ENCODE data around the gene CCDC183. TPM values are rescaled to one million over a fixed set of nuclear protein-coding genes. Genes with fewer than 3 reads are reported as not detected.
"Not testable (repeated sequence)": the region's sequence is repeated elsewhere in the genome, so short reads cannot be mapped to it uniquely, and the experiment has no call there.

Gene CCDC183
- total RNA-seq, 1 donor = 0.43 TPM

DNA sequence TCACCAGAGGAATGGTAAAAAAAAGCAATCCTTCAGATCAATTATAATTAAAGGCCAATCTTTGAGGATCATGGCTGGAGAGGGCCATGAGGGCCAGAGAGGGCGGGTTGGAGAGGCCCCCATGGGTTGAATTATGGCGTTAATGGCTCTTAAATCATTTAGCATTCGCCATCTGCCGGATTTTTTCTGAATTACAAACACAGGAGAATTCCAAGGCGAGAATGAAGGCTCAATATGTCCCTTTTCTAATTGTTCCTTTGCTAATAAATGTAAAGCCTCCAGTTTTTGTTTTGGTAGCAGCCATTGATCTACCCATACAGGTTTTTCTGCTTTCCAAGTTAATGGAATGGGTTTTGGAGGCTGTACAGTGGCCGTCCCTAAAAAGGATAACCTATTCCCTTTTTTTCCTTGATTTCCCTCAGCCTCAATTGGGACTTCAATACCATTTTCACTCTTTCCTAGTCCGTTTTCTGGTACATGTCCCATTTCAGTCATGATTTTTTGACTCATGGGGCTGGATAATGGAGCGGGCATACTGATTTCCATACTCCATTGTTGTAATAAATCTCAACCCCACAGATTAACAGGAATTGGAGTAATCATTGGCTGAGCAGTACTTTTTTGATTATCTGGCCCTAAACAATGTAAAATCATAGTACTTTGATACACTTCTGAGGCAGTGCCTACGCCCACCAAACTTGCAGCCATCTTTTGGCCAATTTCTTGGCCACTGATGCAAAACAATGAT is 11.7 kb upstream of the CCDC183 start:
- TF ChIP-seq, protein P1, sequence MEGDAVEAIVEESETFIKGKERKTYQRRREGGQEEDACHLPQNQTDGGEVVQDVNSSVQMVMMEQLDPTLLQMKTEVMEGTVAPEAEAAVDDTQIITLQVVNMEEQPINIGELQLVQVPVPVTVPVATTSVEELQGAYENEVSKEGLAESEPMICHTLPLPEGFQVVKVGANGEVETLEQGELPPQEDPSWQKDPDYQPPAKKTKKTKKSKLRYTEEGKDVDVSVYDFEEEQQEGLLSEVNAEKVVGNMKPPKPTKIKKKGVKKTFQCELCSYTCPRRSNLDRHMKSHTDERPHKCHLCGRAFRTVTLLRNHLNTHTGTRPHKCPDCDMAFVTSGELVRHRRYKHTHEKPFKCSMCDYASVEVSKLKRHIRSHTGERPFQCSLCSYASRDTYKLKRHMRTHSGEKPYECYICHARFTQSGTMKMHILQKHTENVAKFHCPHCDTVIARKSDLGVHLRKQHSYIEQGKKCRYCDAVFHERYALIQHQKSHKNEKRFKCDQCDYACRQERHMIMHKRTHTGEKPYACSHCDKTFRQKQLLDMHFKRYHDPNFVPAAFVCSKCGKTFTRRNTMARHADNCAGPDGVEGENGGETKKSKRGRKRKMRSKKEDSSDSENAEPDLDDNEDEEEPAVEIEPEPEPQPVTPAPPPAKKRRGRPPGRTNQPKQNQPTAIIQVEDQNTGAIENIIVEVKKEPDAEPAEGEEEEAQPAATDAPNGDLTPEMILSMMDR (IDR thresholded peaks at IDR 0.05; ENCODE audit: insufficient read depth, low read depth, low read length) = peak; percentile 41
- no peak for DNase-seq (ENCODE audit: low read depth)
- no peak overlapping the region for H3K4me3 ChIP-seq (ENCODE audit: low read depth, low read length)

DNA sequence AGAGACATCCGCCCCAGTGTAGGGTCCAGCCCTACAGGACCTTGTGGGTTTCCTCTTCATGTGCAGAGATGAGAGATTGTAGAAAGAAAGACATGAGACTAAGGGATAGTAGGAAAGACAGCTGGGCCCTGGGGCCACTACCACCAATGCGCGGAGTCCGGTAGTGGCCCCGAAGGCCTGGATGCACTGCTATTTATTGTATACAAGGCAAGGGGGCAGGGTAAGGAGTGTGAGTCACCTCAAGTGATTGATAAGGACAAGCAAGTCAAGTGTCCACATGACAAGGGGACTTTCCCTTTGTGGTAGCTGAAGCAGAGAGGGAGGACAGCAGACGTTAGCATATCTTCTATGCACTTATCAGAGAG is 11.2 kb upstream of the CCDC183 start:
- TF ChIP-seq, protein P1 (IDR thresholded peaks at IDR 0.05; ENCODE audit: insufficient read depth, low read depth, low read length) = no peak
- DNase-seq (ENCODE audit: low read depth) = no peak
- no peak overlapping the region for H3K4me3 ChIP-seq (ENCODE audit: low read depth, low read length)

DNA sequence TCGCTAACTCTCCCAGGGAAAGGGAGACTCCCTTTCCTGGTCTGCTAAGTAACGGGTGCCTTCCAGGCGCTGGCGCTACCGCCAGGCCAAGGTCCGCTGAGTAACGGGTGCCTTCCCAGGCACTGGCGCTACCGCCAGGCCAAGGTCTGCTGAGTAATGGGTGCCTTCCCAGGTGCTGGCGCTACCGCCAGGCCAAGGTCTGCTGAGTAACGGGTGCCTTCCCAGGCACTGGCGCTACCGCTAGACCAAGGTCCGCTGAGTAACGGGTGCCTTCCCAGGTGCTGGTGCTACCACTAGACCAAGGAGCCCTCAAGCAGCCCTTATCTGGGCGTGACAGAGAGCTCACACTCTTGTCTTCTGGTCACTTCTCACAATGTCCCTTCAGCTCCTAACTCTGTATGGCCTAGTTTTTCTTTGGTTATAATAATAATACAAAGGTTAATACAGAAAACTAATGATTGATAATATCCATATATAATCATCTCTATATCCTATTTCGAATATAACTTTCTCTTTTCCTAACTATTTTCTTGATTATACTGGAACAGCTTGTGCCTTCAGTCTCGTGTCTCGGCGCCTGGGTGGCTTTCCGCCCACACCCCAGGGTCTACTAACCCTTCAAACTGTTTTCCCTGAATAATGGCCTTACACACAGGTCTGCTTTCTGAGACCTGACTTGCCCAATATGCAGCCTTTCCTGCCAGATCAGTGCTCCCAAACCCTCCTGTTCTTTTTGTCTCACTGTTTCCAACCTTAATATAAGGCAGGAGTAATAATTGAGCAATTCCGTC is 10.4 kb upstream of the CCDC183 start:
- not testable (repeated sequence) for H3K4me3 ChIP-seq (ENCODE audit: low read depth, low read length); DNase-seq (ENCODE audit: low read depth)

DNA sequence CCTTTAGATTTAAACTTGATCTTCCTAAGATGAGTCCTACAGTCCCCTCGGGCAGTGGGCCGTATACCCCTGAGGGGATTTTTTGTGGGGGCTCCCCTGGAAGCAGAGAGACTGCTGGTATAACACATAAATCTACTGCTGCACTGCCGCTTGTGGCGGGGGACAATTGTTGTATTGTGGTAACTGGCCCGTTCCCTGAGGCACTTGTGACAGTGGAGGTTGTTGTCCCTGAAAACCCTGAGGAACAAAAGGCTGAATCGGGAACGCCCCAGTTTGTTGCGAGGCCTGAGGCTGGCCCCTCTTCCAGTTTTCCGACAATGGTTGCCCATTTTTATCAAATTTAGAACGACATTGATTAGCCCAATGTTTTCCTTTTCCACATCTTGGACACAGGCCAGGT is 9.7 kb upstream of the CCDC183 start:
- H3K4me3 ChIP-seq (ENCODE audit: low read depth, low read length) = no peak overlapping the region
- TF ChIP-seq, protein P1 (IDR thresholded peaks at IDR 0.05; ENCODE audit: insufficient read depth, low read depth, low read length) = no peak
- no peak for DNase-seq (ENCODE audit: low read depth)

DNA sequence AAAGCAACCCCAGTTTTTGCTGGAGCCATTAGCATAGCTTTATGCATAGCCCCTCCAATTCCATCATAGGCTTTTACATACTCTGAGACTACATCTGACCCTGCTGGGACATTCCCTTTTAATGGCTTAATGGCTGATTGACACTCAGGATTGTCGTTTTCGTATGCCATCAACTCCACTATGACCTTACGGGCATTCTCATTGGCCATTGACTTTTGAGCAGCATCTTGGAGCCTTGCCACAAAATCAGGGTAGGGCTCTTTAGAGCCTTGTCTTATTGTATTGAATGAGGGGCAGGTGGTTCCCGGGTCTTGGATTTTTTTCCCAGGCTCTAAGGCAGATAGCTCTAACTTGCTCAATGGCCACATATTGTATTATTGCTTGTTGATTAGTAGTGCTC is 9.2 kb upstream of the CCDC183 start:
- DNase-seq (ENCODE audit: low read depth); H3K4me3 ChIP-seq (ENCODE audit: low read depth, low read length): not testable (repeated sequence)

DNA sequence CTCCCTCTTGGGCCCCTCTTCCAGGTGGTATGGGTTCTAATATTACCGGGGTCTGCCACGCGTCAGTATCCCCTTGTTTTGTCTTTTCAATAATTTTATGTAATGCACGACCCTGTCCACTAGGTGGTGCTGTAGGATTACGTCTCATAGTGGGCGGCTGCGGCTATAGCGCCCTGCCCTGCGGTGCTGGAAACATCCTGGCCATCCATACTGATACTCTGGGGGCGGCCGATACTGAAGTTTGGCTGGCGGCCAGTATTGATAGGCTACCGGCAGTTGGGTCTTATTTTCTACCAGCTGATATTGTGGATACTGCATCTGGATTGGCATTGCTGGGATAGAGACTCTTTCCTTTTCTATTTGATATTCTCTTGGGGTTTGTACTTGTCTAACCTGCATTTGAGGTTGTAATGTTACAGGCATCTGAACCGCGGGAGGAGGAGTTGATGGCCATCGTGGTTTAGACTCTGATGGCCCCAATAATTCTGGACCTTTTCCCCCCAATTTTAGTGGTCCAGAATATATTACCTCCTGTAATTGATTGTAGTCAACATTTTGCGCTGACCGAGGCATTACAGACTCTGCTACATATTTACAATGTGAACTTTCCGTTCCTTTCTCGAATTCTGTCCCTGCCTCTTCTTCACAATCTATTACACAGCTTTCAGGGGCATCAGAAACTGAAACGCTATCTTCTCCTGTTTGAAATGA is 8.3 kb upstream of the CCDC183 start:
- TF ChIP-seq, protein P1 (IDR thresholded peaks at IDR 0.05; ENCODE audit: insufficient read depth, low read depth, low read length) = peak; percentile 73
- no peak overlapping the region for H3K4me3 ChIP-seq (ENCODE audit: low read depth, low read length)
- peak; percentile 71 for DNase-seq (ENCODE audit: low read depth)

DNA sequence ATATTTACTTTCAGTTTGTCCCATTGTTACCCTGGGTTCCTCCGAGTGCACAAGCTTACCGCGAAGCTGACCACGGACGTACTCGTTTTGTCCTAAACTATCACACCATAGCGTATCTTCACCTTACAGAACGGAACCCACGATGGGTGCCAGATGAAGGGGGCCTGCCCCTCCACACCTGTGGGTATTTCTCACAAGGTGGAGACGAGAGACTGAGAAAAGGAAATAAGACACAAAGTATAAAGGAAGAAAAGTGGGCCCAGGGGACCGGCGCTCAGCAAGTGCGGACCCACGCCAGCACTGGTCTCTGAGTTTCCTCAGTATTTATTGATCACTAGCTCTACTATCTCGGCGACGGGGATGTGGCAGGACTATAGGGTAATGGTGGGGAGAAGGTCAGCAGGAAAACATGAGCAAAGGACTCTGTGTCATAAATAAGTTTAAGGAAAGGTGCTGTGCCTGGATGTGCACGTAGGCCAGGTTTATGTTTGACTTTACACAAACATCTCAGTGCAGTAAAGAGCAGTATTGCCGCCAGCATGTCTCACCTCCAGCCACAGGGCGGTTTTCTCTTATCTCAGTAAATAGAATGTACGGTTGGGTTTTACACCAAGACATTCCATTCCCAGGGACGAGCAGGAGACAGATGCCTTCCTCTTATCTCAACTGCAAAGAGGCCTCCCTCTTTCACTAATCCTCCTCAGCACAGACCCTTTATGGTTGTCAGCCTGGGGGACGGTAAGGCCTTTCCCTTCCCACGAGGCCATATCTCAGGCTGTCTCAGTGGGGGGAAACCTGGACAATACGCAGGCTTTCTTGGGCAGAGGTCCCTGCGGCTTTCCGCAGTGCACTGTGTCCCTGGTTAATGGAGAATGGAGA is 7.3 kb upstream of the CCDC183 start:
- DNase-seq (ENCODE audit: low read depth) = peak; percentile 91
- not testable (repeated sequence) for H3K4me3 ChIP-seq (ENCODE audit: low read depth, low read length)
